HG03378 (cell line): Measurements from ENCODE around the gene OPTN.
"Not testable (repeated sequence)": the region's sequence is repeated elsewhere in the genome, so short reads cannot be mapped to it uniquely, and the experiment has no call there.

Experiments used
- ATAC-seq: cut with Tn5 transposase; IDR thresholded peaks from one replicate; pipeline ENCODE4 v1.9.1; 2021; ENCODE audit warnings: mild to moderate bottlenecking, moderate library complexity; ENCODE audit not compliant: unreplicated experiment

Gene OPTN

GRCh38 chr10:13118784-13119410, 18.9 kb downstream of the OPTN start:
- ATAC-seq: no peak

GRCh38 chr10:13120786-13121499, 21.0 kb downstream of the OPTN start:
- no peak for ATAC-seq

GRCh38 chr10:13121500-13121854, 21.5 kb downstream of the OPTN start:
- no peak for ATAC-seq

- no peak for ATAC-seq
Measured at GRCh38 chr10:13136651-13137050, 36.7 kb downstream of the OPTN start.

- ATAC-seq: no peak
Measured at GRCh38 chr10:13139150-13139549, 39.2 kb downstream of the OPTN start.

- ATAC-seq: no peak
Measured at GRCh38 chr10:13139676-13140075, 39.7 kb downstream of the OPTN start.

GRCh38 chr10:13140627-13141190, 40.7 kb downstream of the OPTN start:
- no peak for ATAC-seq

- ATAC-seq: no peak
Measured at GRCh38 chr10:13143766-13144165, 43.8 kb downstream of the OPTN start.

GRCh38 chr10:13144814-13145213, 44.9 kb downstream of the OPTN start:
- no peak for ATAC-seq

- ATAC-seq: no peak
Measured at GRCh38 chr10:13146379-13146778, 46.4 kb downstream of the OPTN start.

GRCh38 chr10:13147161-13147560, 47.2 kb downstream of the OPTN start:
- ATAC-seq: no peak

GRCh38 chr10:13152296-13152695, 52.3 kb downstream of the OPTN start:
- ATAC-seq: no peak

GRCh38 chr10:13155860-13156259, 55.9 kb downstream of the OPTN start:
- not testable (repeated sequence) for ATAC-seq

GRCh38 chr10:13158401-13158800, 58.4 kb downstream of the OPTN start:
- ATAC-seq: no peak

GRCh38 chr10:13160934-13161856, 61.2 kb downstream of the OPTN start, which contains the start of gene MCM10:
MCM10 (plus strand) TSS chr10:13161558; CDS start chr10:13164203, 2,645 bp downstream.
- ATAC-seq: peak; percentile 100

- ATAC-seq: no peak
Measured at GRCh38 chr10:13161857-13162271, 61.9 kb downstream of the OPTN start.

- ATAC-seq: no peak
Measured at GRCh38 chr10:13163859-13164258, 63.9 kb downstream of the OPTN start.

GRCh38 chr10:13165177-13165576, 65.2 kb downstream of the OPTN start:
- ATAC-seq: no peak

GRCh38 chr10:13167568-13167967, 67.6 kb downstream of the OPTN start:
- no peak for ATAC-seq

GRCh38 chr10:13168781-13169180, 68.8 kb downstream of the OPTN start:
- no peak for ATAC-seq

GRCh38 chr10:13173616-13174015, 73.7 kb downstream of the OPTN start:
- ATAC-seq: no peak
